ENCODE data around the gene TANGO6. TPM values are rescaled to one million over a fixed set of nuclear protein-coding genes. Genes with fewer than 3 reads are reported as not detected.
"Not testable (repeated sequence)": the region's sequence is repeated elsewhere in the genome, so short reads cannot be mapped to it uniquely, and the experiment has no call there.

The TANGO6 gene
- total RNA-seq, 2 experiments from 2014 or later: 25.2 to 25.7 TPM

DNA sequence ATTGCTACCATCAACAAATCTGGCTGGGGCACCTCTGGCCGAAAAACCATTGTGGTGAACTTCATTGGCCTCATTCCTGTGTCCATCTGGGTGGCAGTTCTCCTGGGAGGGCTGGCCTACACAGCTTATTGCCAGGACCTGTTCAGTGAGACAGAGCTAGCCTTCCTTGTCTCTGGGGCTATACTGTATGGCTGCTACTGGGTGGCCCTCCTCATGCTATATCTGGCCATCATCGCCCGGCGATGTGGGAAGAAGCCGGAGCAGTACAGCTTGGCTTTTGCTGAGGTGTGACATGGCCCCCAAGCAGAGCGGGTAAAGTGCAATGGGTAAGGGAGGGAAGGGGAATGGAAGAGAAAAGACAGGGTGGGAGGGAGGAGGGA, 271.6 kb downstream of the TANGO6 start:
- H3K9me3 Mint-ChIP-seq: no peaks in the 10 kb centered on the region
- intact Hi-C loops (cut with micrococcal nuclease): no loop called here
- H3K4me1 Mint-ChIP-seq (ENCODE audit: low read depth): no peaks in the 10 kb centered on the region
- no peak overlapping the region for H3K27ac Mint-ChIP-seq
- no peak overlapping the region for H3K4me3 Mint-ChIP-seq
- no peak for DNase-seq
- peaks cover 31% of the 10 kb centered on the region for H3K36me3 Mint-ChIP-seq
- H3K27me3 Mint-ChIP-seq: peaks cover 1% of the 10 kb centered on the region
- ChIA-PET CTCF (interaction anchor here (6.8 kb wide), 1 partner anchor 8 kb away, joined by 91 read pairs; no protein-coding TSS in a partner anchor), POLR2A (no interaction called here)

- ChIA-PET CTCF (interaction anchor here (6.8 kb wide), 1 partner anchor 8 kb away, joined by 91 read pairs; no protein-coding TSS in a partner anchor), POLR2A (no interaction called here)
- Mint-ChIP-seq H3K4me3 (no peak overlapping the region), H3K4me1 (ENCODE audit: low read depth) (no peaks in the 10 kb centered on the region), H3K9me3 (no peaks in the 10 kb centered on the region), H3K27me3 (peaks cover 1% of the 10 kb centered on the region), H3K27ac (no peak overlapping the region), H3K36me3 (peaks cover 34% of the 10 kb centered on the region)
- no peak for DNase-seq
- intact Hi-C loops (cut with micrococcal nuclease): no loop called here
Measured at GRCh38 chr16:69115361-69115760, 272.0 kb downstream of the TANGO6 start.

DNA sequence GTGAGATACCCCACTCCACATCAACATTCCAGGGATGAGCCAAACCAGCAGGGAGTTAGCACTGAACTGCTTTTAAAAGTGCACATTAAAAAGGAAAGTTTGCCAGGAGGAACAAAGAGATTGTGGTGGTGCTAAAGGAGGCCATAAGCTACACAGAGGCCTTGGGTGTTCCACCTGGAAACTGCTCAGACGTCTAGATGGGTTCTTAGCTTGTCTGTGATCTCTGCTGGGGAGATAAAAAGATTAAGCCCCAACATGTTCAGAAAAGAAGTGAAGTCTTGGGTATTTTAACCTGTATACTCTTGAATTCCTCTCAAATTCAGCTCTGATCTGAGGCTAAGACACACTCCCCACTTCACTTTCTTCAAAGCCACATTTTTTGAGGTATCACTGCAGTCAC, 272.5 kb downstream of the TANGO6 start:
- Mint-ChIP-seq H3K27ac (no peak overlapping the region), H3K9me3 (no peaks in the 10 kb centered on the region), H3K4me1 (ENCODE audit: low read depth) (no peaks in the 10 kb centered on the region), H3K36me3 (peaks cover 34% of the 10 kb centered on the region), H3K27me3 (no peaks in the 10 kb centered on the region), H3K4me3 (no peak overlapping the region)
- intact Hi-C loops (cut with micrococcal nuclease): no loop called here
- ChIA-PET CTCF (interaction anchor here (6.8 kb wide), 1 partner anchor 7 kb away, joined by 91 read pairs; no protein-coding TSS in a partner anchor), POLR2A (no interaction called here)
- DNase-seq: no peak

DNA sequence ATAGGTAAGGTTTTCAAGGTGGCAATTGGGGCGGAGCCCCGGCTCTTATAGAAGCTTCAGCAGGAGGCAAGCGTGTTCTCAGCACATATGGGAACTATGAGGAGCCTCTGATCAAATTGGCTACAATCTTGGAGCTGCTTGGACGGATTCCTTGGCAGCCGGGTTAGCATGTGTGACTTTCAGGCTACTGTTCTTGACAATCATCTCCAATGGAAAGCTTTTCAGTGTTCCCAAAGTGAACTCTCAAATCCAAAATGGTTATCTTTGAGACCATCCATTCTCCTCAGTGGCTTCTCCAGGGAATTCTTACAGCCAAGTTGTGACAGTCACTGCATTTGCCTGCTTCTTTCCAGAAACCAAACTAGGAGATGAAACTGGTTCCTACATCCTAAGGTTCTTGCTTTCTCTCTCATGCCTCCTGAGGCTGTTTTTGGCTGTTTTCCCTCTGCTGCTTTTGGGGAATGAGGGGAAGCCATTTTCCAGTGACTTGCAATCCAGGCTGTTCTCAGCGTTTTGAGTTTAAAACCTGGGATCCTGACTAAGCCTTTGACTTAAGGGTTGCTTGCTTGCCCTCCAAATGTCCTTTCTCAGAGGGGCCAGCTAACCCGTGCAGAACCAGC, 273.0 kb downstream of the TANGO6 start:
- Mint-ChIP-seq H3K9me3 (no peaks in the 10 kb centered on the region), H3K27ac (no peak overlapping the region), H3K27me3 (no peaks in the 10 kb centered on the region), H3K4me3 (no peak overlapping the region), H3K36me3 (peaks cover 37% of the 10 kb centered on the region), H3K4me1 (ENCODE audit: low read depth) (no peaks in the 10 kb centered on the region)
- intact Hi-C loops (cut with micrococcal nuclease): no loop called here
- ChIA-PET CTCF (interaction anchor here (1.4 to 6.8 kb wide), 2 partner anchors 7 to 9 kb away, joined by 6 to 91 read pairs; no protein-coding TSS in a partner anchor), POLR2A (no interaction called here)
- no peak for DNase-seq

GRCh38 chr16:69116906-69117305, 273.6 kb downstream of the TANGO6 start:
- intact Hi-C loops (cut with micrococcal nuclease): no loop called here
- Mint-ChIP-seq H3K4me1 (ENCODE audit: low read depth) (no peaks in the 10 kb centered on the region), H3K27me3 (no peaks in the 10 kb centered on the region), H3K27ac (no peak overlapping the region), H3K36me3 (peaks cover 38% of the 10 kb centered on the region), H3K9me3 (no peaks in the 10 kb centered on the region), H3K4me3 (no peak overlapping the region)
- CTCF ChIA-PET: interaction anchor here (0.7 to 1.4 kb wide), 2 partner anchors 9 to 526 kb away, joined by 3 to 6 read pairs; no protein-coding TSS in a partner anchor
- no peak for DNase-seq
- POLR2A ChIA-PET: no interaction called here

DNA sequence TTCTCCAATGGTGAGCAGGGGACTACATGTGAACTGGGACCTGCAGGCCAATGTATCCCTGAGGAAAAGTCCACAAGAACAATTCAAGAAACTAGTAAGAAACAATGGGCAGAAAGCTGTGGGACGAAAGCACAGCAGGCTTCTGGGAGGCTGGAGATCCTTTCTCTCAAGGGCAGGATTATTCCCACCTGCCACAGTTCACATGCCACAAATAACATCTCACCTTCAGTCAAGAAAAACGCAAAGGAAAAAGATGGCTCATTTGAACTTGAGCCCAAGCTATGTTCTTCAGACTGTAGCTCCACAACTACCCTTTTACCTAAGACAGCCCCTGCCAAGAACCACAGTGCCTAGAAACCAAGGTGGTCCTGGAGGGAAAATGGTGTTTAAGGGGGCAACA, 275.1 kb downstream of the TANGO6 start:
- peaks cover 40% of the 10 kb centered on the region for H3K36me3 Mint-ChIP-seq
- H3K9me3 Mint-ChIP-seq: no peaks in the 10 kb centered on the region
- no peak overlapping the region for H3K27ac Mint-ChIP-seq
- no peak for DNase-seq
- intact Hi-C loops (cut with micrococcal nuclease): no loop called here
- H3K4me3 Mint-ChIP-seq: no peak overlapping the region
- ChIA-PET POLR2A (interaction anchor here (1.1 kb wide), 1 partner anchor 13 kb away, joined by 3 read pairs; the partner anchor contains the start of gene HAS3), CTCF (no interaction called here)
- H3K4me1 Mint-ChIP-seq (ENCODE audit: low read depth): no peaks in the 10 kb centered on the region
- no peaks in the 10 kb centered on the region for H3K27me3 Mint-ChIP-seq

GRCh38 chr16:69118994-69119393, 275.7 kb downstream of the TANGO6 start:
- ChIA-PET POLR2A (interaction anchor here (1.1 kb wide), 1 partner anchor 14 kb away, joined by 3 read pairs; the partner anchor contains the start of gene HAS3), CTCF (no interaction called here)
- Mint-ChIP-seq H3K36me3 (peaks cover 40% of the 10 kb centered on the region), H3K27me3 (no peaks in the 10 kb centered on the region), H3K27ac (no peak overlapping the region), H3K4me3 (no peak overlapping the region), H3K9me3 (no peaks in the 10 kb centered on the region), H3K4me1 (ENCODE audit: low read depth) (peaks cover under 1% of the 10 kb centered on the region)
- intact Hi-C loops (cut with micrococcal nuclease): no loop called here
- DNase-seq: no peak

DNA sequence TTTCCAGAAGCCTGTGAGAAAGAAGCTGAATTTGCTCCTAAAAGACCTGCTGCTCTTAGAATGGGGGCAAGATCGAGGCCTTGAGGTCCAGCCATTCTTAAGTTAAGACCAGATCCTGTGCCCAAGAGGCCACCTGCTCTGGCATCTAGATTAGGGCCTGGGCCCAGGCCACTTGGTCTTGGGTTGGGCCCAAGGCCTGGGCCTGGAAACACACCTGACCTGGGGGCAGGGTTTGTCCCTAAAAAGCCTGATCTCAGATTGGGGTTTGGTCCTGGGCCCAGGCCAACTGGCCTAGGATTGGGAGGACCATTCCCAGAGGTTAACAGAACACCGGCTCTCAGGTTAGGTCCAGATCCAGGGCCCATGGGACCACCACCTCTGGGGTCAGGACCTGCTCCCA, 276.2 kb downstream of the TANGO6 start:
- ChIA-PET CTCF (no interaction called here), POLR2A (interaction anchor here (1.1 kb wide), 1 partner anchor 14 kb away, joined by 3 read pairs; the partner anchor contains the start of gene HAS3)
- intact Hi-C loops (cut with micrococcal nuclease): no loop called here
- Mint-ChIP-seq H3K4me1 (ENCODE audit: low read depth) (peaks cover 3% of the 10 kb centered on the region), H3K9me3 (no peaks in the 10 kb centered on the region), H3K27me3 (no peaks in the 10 kb centered on the region), H3K4me3 (no peak overlapping the region), H3K36me3 (peaks cover 42% of the 10 kb centered on the region), H3K27ac (no peak overlapping the region)
- DNase-seq: no peak

GRCh38 chr16:69120096-69120664, 276.8 kb downstream of the TANGO6 start:
- Mint-ChIP-seq H3K4me3 (no peak overlapping the region), H3K27me3 (no peaks in the 10 kb centered on the region), H3K27ac (no peak overlapping the region), H3K4me1 (ENCODE audit: low read depth) (peaks cover 3% of the 10 kb centered on the region), H3K9me3 (no peaks in the 10 kb centered on the region), H3K36me3 (peaks cover 36% of the 10 kb centered on the region)
- no peak for DNase-seq
- CTCF ChIA-PET: interaction anchor here (6.2 kb wide), 1 partner anchor 7 kb away, joined by 91 read pairs; no protein-coding TSS in a partner anchor
- intact Hi-C loops (cut with micrococcal nuclease): loop anchor here (10.0 kb wide), 1 partner anchor 415 kb away; no protein-coding TSS in a partner anchor
- POLR2A ChIA-PET: no interaction called here

GRCh38 chr16:69123910-69124309, 280.6 kb downstream of the TANGO6 start:
- H3K4me1 Mint-ChIP-seq (ENCODE audit: low read depth): peaks cover 26% of the 10 kb centered on the region
- H3K27me3 Mint-ChIP-seq: no peaks in the 10 kb centered on the region
- peaks cover 28% of the 10 kb centered on the region for H3K36me3 Mint-ChIP-seq
- DNase-seq: peak; percentile 57
- no peak overlapping the region for H3K4me3 Mint-ChIP-seq
- CTCF ChIA-PET: interaction anchor here (0.6 to 6.2 kb wide), 32 partner anchors 10 to 1232 kb away, joined by 3 to 91 read pairs (median 4); partner anchors contain the start of genes CHTF8, HAS3, UTP4 and ZFP90
- no peaks in the 10 kb centered on the region for H3K9me3 Mint-ChIP-seq
- no peak overlapping the region for H3K27ac Mint-ChIP-seq
- intact Hi-C loops (cut with micrococcal nuclease): loop anchor here (1.0 to 10.0 kb wide), 2 partner anchors 277 to 419 kb away; no protein-coding TSS in a partner anchor
- POLR2A ChIA-PET: no interaction called here

GRCh38 chr16:69124406-69124805, 281.1 kb downstream of the TANGO6 start:
- H3K36me3 Mint-ChIP-seq: peaks cover 27% of the 10 kb centered on the region
- H3K27ac Mint-ChIP-seq, DNase-seq, H3K4me3 Mint-ChIP-seq, POLR2A ChIA-PET, H3K9me3 Mint-ChIP-seq, H3K27me3 Mint-ChIP-seq: not testable (repeated sequence)
- intact Hi-C loops (cut with micrococcal nuclease): loop anchor here (1.0 to 10.0 kb wide), 2 partner anchors 277 to 420 kb away; no protein-coding TSS in a partner anchor
- H3K4me1 Mint-ChIP-seq (ENCODE audit: low read depth): peaks cover 27% of the 10 kb centered on the region
- CTCF ChIA-PET: interaction anchor here (0.6 to 6.2 kb wide), 33 partner anchors 9 to 1232 kb away, joined by 3 to 91 read pairs (median 4); partner anchors contain the start of genes CHTF8, HAS3 and UTP4

DNA sequence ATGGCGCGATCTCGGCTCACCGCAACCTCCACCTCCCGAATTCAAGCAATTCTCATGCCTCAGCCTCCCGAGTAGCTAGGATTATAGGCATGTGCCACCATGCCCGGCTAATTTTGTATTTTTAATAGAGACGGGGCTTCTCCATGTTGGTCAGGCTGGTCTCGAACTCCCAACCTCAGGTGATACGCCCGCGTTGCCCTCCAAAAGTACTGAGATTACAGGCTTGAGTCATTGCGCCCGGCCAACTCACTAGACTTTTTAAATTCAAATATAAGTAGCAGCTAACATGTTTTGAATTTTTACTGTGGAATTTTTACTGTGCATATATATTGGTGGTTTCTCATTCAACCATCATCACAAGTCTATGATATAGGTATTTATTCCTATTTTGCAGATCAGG, 281.6 kb downstream of the TANGO6 start:
- H3K27me3 Mint-ChIP-seq, DNase-seq, H3K27ac Mint-ChIP-seq, POLR2A ChIA-PET, H3K4me3 Mint-ChIP-seq, H3K9me3 Mint-ChIP-seq: not testable (repeated sequence)
- peaks cover 32% of the 10 kb centered on the region for H3K4me1 Mint-ChIP-seq (ENCODE audit: low read depth)
- CTCF ChIA-PET: interaction anchor here (0.8 to 6.2 kb wide), 15 partner anchors 9 to 604 kb away, joined by 3 to 91 read pairs (median 7); partner anchors contain the start of genes CHTF8 and UTP4
- H3K36me3 Mint-ChIP-seq: peaks cover 25% of the 10 kb centered on the region
- intact Hi-C loops (cut with micrococcal nuclease): loop anchor here (1.0 to 10.0 kb wide), 2 partner anchors 278 to 420 kb away; no protein-coding TSS in a partner anchor
